Spleen (tissue), 11 donors: ENCODE measurements around the gene TENM3. TPM values are rescaled to one million over a fixed set of nuclear protein-coding genes. Genes with fewer than 3 reads are reported as not detected.

Experiments
- DNase-seq: peaks from one replicate; pipeline ENCODE4 v3.0.0-alpha.2; 2020
- H3K27ac ChIP-seq, 8 donors: fragments of 200-600 bp; sonication (generic) in 7 of 8; 1 replicate in 4 of 8; 2 replicates in 4 of 8; pipeline versions ENCODE4 v1.5.0 to v1.8.0; 2016 to 2021; ENCODE audit warnings: inconsistent platforms in 4 of 8, mild to moderate bottlenecking in 4 of 8, moderate library complexity in 1 of 8
- H3K27me3 ChIP-seq, 7 donors: fragments of 200-600 bp; sonication (generic) in 6 of 7; replicated peaks in 1 of 7; 1 replicate in 4 of 7; 2 replicates in 3 of 7; pipeline versions ENCODE4 v1.5.0 to v1.8.0; 2016 to 2021; ENCODE audit warnings: inconsistent platforms in 3 of 7, mild to moderate bottlenecking in 1 of 7
- H3K36me3 ChIP-seq, 6 donors: fragments of 200-600 bp; sonication (generic) in 5 of 6; 1 replicate in 4 of 6; 2 replicates in 2 of 6; pipeline versions ENCODE4 v1.5.0 to v1.8.0; 2016 to 2021; ENCODE audit warnings: inconsistent platforms in 2 of 6
- H3K4me1 ChIP-seq, 6 donors: fragments of 200-600 bp; sonication (generic) in 5 of 6; 1 replicate in 3 of 6; 2 replicates in 3 of 6; pipeline versions ENCODE4 v1.5.0 to v1.8.0; 2016 to 2021; ENCODE audit warnings: inconsistent platforms in 3 of 6
- H3K4me3 ChIP-seq, 8 donors: fragments of 200-600 bp; sonication (generic) in 7 of 8; 1 replicate in 4 of 8; 2 replicates in 4 of 8; pipeline versions ENCODE4 v1.5.0 to v1.8.0; 2016 to 2021; ENCODE audit warnings: inconsistent platforms in 4 of 8, mild to moderate bottlenecking in 4 of 8, moderate library complexity in 2 of 8
- H3K9me3 ChIP-seq, 8 donors: fragments of 200-600 bp; sonication (generic) in 7 of 8; 1 replicate in 4 of 8; 2 replicates in 4 of 8; pipeline versions ENCODE4 v1.5.0 to v1.8.0; 2016 to 2021; ENCODE audit warnings: inconsistent platforms in 4 of 8
- POLR2A ChIP-seq, 3 donors: fragments of 450-650 bp; IDR thresholded peaks; one replicate each; pipeline ENCODE4 v1.5.1; 2017; ENCODE audit warnings: antibody characterized with exemption in 3 of 3, mild to moderate bottlenecking in 1 of 3
- POLR2AphosphoS5 ChIP-seq, 3 donors: sonication (generic); formaldehyde crosslinking; IDR thresholded peaks; one replicate each; pipeline ENCODE4 v1.5.1; 2017; ENCODE audit warnings: antibody characterized with exemption in 3 of 3
- WGBS, 5 donors: extraction: QIAGEN DNeasy Blood & Tissue Kit in 3 of 5; methylation state at CpG; one replicate each; pipeline versions ENCODE4 v1.1.5 to v1.1.7; 2013 to 2018; 5-methylcytosine and 5-hydroxymethylcytosine counted together
- intact Hi-C: fragments of 100-400 bp; cut with DNase I; formaldehyde crosslinking; loops from one replicate; pipeline ENCODE4 v1.15.0; 2023; ENCODE audit warnings: low total_unique reads
- polyA plus RNA-seq, 3 donors: library from polyadenylated mRNA; stranded (reverse); fragments of 200-250 nt; gene quantifications; one replicate each; pipeline ENCODE4 v1.2.1, GENCODE V29; 2013
- total RNA-seq, 7 donors: library from RNA; depleted of rRNA in 3 of 7; stranded (reverse); fragments of >200 nt in 3 of 7; fragmentation: NEBNext Ultra II Directional in 4 of 7; extraction: Animal tissue kit (Norgen Biotek cat#: 25700) in 4 of 7; gene quantifications; one replicate each; pipeline versions ENCODE4 v1.1.0 to v1.2.1, GENCODE V29; 2016 to 2021
- TF ChIP-seq, protein P1 (sequence below), 11 experiments: fragments of 200-600 bp in 7 of 11; fragments of 450-650 bp in 4 of 11; sonication (generic) in 4 of 11; IDR thresholded peaks in 8 of 11; conservative IDR thresholded peaks in 3 of 11; 1 replicate in 7 of 11; 2 replicates in 4 of 11; pipeline versions ENCODE4 v1.4.0 to v1.8.0; 2016 to 2021; ENCODE audit warnings: antibody characterized with exemption in 11 of 11, inconsistent platforms in 4 of 11, mild to moderate bottlenecking in 1 of 11
- donor health status: healthy with polysubstance abuse.
- donor health status: DM: no; HTN: no; CAD: no; lungs with moderate emphysema.
- donor health status: DM: no; HTN: no; CAD: no.
- donor health status: Bipolar disorder and iron deficiency.
- donor health status: healthy.
- donor health status: DM: no; HTN: no; CAD: no.
- donor health status: DM: yes; HTN: yes; CAD: no.

Gene TENM3
- total and polyA plus RNA-seq, 10 donors = 0.37 to 45.6 (median 17.7) TPM

DNA sequence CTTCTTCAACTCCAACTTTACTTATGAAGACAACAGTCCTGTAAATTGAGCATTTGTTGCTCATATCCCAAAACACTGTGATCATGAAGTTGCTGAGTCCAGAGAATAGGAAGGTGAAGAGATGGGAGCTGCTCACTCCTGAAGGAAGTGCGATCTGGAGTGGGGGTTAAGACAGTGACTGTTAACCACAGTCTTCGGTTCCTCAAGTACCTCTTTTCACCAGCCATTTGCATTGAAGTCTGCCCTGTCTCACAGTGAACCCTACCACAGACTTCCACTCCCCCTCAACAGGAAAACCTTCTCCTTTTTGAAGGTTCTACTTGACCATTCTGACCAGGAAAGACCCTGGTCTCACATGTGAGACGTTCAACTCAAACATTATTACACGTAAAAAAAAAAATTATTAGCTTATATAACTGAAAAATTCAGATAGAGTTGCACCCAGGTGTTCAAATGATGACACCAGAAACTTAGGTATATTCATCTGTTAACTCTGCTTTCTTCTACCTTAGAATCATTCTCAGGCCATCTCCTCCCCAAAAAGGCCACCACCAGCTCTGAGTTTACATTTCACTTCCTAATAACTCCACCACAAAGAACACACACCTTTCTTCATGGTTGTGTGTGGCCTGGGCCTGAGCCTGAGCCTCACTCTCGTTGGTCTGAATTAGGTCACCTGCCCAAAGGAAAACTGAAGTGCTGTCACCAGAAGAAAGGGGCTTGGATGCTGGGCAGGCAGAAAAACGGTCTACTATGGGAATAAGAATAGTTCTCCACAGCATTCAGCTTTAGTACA lies 474.8 kb downstream of the TENM3 start:
- intact Hi-C loops = no loop called here
- H3K9me3 ChIP-seq = no peaks in the 10 kb centered on the region
- H3K36me3 ChIP-seq = no peaks in the 10 kb centered on the region
- no peak for TF ChIP-seq POLR2AphosphoS5 (IDR thresholded peaks at IDR 0.05)
- H3K27me3 ChIP-seq = no peaks in the 10 kb centered on the region
- WGBS, 5 donors = 73 to 85% (median 75%) methylated on average over 6 of the region's 6 CpGs
- no peak overlapping the region for H3K27ac ChIP-seq
- DNase-seq = no peak
- H3K4me1 ChIP-seq = no peaks in the 10 kb centered on the region
- H3K4me3 ChIP-seq = no peak overlapping the region

DNA sequence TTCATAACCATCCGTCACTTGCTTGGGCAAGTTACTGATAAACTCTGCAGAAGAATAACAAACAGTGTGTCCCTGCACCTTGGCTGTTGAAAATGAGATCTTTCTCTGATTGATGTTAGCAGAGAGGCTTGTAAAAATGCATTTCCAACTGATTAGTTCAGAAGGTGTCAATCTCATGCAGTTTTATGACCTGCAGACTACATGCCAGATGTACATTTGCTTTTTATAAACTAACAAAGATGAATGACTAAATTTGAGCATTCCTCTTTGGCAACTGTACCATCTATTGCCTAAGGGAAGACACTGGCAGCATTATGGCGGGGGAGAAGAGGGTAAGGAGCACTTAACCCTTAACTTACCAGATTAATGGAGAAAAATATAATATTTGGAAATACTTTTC lies 481.2 kb downstream of the TENM3 start:
- Histone ChIP-seq H3K4me1 (no peaks in the 10 kb centered on the region), H3K9me3 (no peaks in the 10 kb centered on the region), H3K36me3 (no peaks in the 10 kb centered on the region), H3K4me3 (no peak overlapping the region), H3K27me3 (no peaks in the 10 kb centered on the region), H3K27ac (no peak overlapping the region)
- no peak for TF ChIP-seq POLR2A (IDR thresholded peaks at IDR 0.05)
- intact Hi-C loops = no loop called here
- no peak for DNase-seq
- WGBS, 5 donors = 69 to 86% (median 75%) methylated on average over 2 of the region's 2 CpGs

DNA sequence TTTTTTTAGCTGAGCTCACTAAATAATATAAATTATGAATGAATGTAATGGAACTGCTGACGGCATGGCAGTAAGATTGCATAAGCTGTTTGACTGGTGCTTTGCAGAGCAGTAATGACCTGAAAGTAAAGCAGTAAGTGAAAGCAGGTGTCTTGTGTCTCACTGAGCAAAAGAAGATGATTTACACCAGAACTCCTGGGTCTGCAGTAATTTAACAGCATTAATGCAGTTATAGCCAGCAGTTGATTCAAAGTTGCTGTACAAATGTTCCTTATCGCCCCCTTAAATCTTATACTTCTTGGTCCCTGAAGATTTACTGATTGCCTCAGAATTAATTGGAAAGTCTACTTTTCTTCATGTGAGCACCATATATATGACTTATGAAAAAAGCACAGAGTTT lies 486.3 kb downstream of the TENM3 start:
- Histone ChIP-seq H3K36me3 (no peaks in the 10 kb centered on the region), H3K27me3 (no peaks in the 10 kb centered on the region), H3K9me3 (no peaks in the 10 kb centered on the region), H3K4me1 (no peaks in the 10 kb centered on the region), H3K4me3 (no peak overlapping the region), H3K27ac (no peak overlapping the region)
- TF ChIP-seq POLR2A (IDR thresholded peaks at IDR 0.05) = no peak
- TF ChIP-seq, protein P1, sequence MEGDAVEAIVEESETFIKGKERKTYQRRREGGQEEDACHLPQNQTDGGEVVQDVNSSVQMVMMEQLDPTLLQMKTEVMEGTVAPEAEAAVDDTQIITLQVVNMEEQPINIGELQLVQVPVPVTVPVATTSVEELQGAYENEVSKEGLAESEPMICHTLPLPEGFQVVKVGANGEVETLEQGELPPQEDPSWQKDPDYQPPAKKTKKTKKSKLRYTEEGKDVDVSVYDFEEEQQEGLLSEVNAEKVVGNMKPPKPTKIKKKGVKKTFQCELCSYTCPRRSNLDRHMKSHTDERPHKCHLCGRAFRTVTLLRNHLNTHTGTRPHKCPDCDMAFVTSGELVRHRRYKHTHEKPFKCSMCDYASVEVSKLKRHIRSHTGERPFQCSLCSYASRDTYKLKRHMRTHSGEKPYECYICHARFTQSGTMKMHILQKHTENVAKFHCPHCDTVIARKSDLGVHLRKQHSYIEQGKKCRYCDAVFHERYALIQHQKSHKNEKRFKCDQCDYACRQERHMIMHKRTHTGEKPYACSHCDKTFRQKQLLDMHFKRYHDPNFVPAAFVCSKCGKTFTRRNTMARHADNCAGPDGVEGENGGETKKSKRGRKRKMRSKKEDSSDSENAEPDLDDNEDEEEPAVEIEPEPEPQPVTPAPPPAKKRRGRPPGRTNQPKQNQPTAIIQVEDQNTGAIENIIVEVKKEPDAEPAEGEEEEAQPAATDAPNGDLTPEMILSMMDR (IDR thresholded peaks at IDR 0.05 in 8 of 11, conservative IDR thresholded peaks at IDR 0.05 in 3 of 11) = no peak
- no peak for TF ChIP-seq POLR2AphosphoS5 (IDR thresholded peaks at IDR 0.05)
- DNase-seq = no peak
- WGBS, 5 donors = 91 to 99% (median 94%) methylated on average over 2 of the region's 2 CpGs
- intact Hi-C loops = no loop called here

DNA sequence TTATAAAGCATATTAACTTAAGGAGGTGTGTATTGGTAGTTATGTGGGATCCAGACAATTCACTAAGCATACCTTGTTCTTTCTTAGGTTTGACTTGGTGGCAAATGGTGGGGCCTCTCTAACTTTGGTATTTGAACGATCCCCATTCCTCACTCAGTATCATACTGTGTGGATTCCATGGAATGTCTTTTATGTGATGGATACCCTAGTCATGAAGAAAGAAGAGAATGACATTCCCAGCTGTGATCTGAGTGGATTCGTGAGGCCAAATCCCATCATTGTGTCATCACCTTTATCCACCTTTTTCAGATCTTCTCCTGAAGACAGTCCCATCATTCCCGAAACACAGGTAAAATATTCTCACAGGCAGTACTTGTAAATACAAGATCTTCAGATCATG lies 487.6 kb downstream of the TENM3 start:
- DNase-seq = no peak
- intact Hi-C loops = no loop called here
- TF ChIP-seq, protein P1 (IDR thresholded peaks at IDR 0.05 in 8 of 11, conservative IDR thresholded peaks at IDR 0.05 in 3 of 11) = no peak
- TF ChIP-seq POLR2AphosphoS5 (IDR thresholded peaks at IDR 0.05) = no peak
- no peak for TF ChIP-seq POLR2A (IDR thresholded peaks at IDR 0.05)
- Histone ChIP-seq H3K27ac (no peak overlapping the region), H3K4me3 (no peak overlapping the region), H3K36me3 (no peaks in the 10 kb centered on the region), H3K27me3 (no peaks in the 10 kb centered on the region), H3K4me1 (no peaks in the 10 kb centered on the region), H3K9me3 (no peaks in the 10 kb centered on the region)
- WGBS, 5 donors = 81 to 89% (median 83%) methylated on average over 3 of the region's 3 CpGs

DNA sequence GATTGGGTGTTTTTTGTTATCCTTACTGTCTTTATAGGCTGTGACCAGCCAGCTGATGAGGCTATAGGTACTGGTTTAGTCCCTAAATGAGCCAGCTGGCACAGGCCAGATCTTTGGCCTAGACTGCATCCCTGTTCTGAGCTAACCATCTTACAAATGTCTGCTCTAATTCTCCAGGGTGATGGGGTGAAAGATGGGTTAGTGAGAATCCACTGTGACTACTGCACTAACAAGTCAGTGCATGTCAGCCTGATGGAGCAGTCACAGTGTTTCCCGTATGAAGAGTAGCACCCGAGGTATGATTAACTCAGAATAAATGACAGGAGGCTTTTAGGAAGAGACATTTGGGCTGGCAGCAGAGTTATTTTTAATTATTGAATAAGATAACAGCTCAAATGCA lies 493.0 kb downstream of the TENM3 start:
- Histone ChIP-seq H3K27me3 (no peaks in the 10 kb centered on the region), H3K27ac (no peak overlapping the region), H3K4me3 (no peak overlapping the region), H3K9me3 (no peaks in the 10 kb centered on the region), H3K4me1 (no peaks in the 10 kb centered on the region), H3K36me3 (no peaks in the 10 kb centered on the region)
- DNase-seq = no peak
- WGBS, 5 donors = 77 to 88% (median 83%) methylated on average over 2 of the region's 2 CpGs
- intact Hi-C loops = no loop called here
- TF ChIP-seq POLR2AphosphoS5 (IDR thresholded peaks at IDR 0.05) (no peak), POLR2A (IDR thresholded peaks at IDR 0.05) (no peak)
- TF ChIP-seq, protein P1 (IDR thresholded peaks at IDR 0.05 in 8 of 11, conservative IDR thresholded peaks at IDR 0.05 in 3 of 11) = no peak
